ENCODE data around the gene PRR14. TPM values are rescaled to one million over a fixed set of nuclear protein-coding genes. Genes with fewer than 3 reads are reported as not detected.

PRR14 gene
- total RNA-seq, 8 experiments from 2014 or later = 12.4 to 30.7 (median 19.9) TPM

Other genes starting within 250 kb of the PRR14 start
- 1 to 10 TPM; 1.6 to 6.9 (median 3.7) TPM for gene ZNF771, start 243.4 kb upstream of the PRR14 start, total RNA-seq
- 10 to 100 TPM; 16.4 to 50.9 (median 26.7) TPM for gene DCTPP1, start 220.9 kb upstream of the PRR14 start, total RNA-seq
- 10 to 100 TPM in 7 of 8 experiments, 1 to 10 TPM in 1; 8.3 to 38.0 (median 17.5) TPM for gene SEPHS2, start 205.1 kb upstream of the PRR14 start, total RNA-seq
- 1 to 10 TPM in 2 of 8 experiments, under 1 TPM in 6; 0.05 to 1.9 (median 0.52) TPM for gene ITGAL, start 178.2 kb upstream of the PRR14 start, total RNA-seq
- 10 to 100 TPM; 19.2 to 50.4 (median 36.7) TPM for gene ZNF768, start 124.4 kb upstream of the PRR14 start, total RNA-seq
- 10 to 100 TPM in 3 of 8 experiments, 1 to 10 TPM in 5; 5.2 to 15.2 (median 8.1) TPM for gene ZNF747, start 116.1 kb upstream of the PRR14 start, total RNA-seq
- gene ZNF764, start 92.6 kb upstream of the PRR14 start, total RNA-seq = 10 to 100 TPM in 3 of 8 experiments, 1 to 10 TPM in 5; 3.4 to 13.0 (median 9.3) TPM
- 10 to 100 TPM in 2 of 8 experiments, 1 to 10 TPM in 6; 4.5 to 13.8 (median 8.0) TPM for gene ZNF688, start 79.2 kb upstream of the PRR14 start, total RNA-seq
- gene ZNF785, start 65.3 kb upstream of the PRR14 start, total RNA-seq = 10 to 100 TPM in 5 of 8 experiments, 1 to 10 TPM in 3; 4.9 to 15.0 (median 11.2) TPM
- 10 to 100 TPM in 4 of 8 experiments, 1 to 10 TPM in 4; 6.0 to 18.7 (median 10.1) TPM for gene ZNF689, start 40.6 kb upstream of the PRR14 start, total RNA-seq
- 10 to 100 TPM; 17.4 to 53.3 (median 29.4) TPM for gene FBRS, start 7.5 kb downstream of the PRR14 start, total RNA-seq
- 10 to 100 TPM in 5 of 8 experiments, 1 to 10 TPM in 3; 6.1 to 47.8 (median 11.3) TPM for gene SRCAP, start 48.2 kb downstream of the PRR14 start, total RNA-seq
- gene PHKG2, start 97.5 kb downstream of the PRR14 start, total RNA-seq = 10 to 100 TPM; 12.0 to 35.7 (median 18.6) TPM
- gene CFAP119, start 111.1 kb downstream of the PRR14 start, total RNA-seq = 10 to 100 TPM in 5 of 8 experiments, 1 to 10 TPM in 3; 4.5 to 24.1 (median 11.4) TPM
- 100 to 1,000 TPM in 2 of 8 experiments, 10 to 100 TPM in 6; 65.9 to 124 (median 90.3) TPM for gene RNF40, start 111.4 kb downstream of the PRR14 start, total RNA-seq
- 10 to 100 TPM in 7 of 8 experiments, 1 to 10 TPM in 1; 7.9 to 32.4 (median 21.1) TPM for gene ZNF629, start 136.2 kb downstream of the PRR14 start, total RNA-seq
- gene BCL7C, start 243.1 kb downstream of the PRR14 start, total RNA-seq = 10 to 100 TPM; 16.7 to 40.3 (median 20.5) TPM
- 1 to 10 TPM in 2 of 8 experiments, under 1 TPM in 6; 0.38 to 2.9 (median 0.66) TPM for gene CTF1, start 245.7 kb downstream of the PRR14 start, total RNA-seq